ENCODE data around the gene NTPCR.

NTPCR gene

DNA sequence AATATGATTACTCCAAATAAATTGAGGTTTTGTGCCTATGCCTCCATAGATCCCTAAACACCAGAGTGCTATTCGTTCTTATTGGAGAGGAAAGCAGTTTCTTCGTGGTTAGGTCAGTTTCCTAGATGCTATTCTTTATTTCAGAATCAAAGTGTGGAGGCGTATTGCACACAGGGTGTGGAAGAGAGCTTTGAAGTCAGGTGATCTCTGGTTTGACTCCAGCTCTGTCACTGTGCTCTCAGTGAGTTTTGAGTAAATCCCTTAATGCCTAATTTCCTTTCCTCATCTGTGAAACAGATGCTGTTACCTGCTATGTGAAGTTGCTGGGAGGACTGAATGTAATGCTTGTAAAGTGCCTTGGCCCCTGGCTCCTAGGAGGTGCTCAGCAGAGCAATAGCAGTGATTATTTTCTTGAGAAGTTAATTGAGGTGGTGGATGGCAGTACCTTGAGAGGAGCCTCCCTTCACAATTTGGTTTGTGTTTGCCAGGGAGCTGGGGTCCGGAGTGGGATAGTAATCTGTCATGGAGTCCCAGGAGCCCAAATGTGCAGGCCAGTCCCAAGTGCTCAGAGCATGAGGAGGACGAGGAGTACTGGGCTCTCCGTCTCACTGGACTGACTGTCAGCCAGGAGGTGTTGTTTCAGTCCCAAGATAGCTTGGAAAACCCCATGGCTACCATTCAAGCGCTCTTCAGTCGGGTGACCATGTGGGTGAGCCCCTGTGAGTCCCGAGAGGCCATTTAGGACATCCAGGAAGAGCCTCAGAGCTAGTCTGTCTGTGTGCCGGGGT, 14.9 kb downstream of the NTPCR start:
- no peak for DNase-seq

DNA sequence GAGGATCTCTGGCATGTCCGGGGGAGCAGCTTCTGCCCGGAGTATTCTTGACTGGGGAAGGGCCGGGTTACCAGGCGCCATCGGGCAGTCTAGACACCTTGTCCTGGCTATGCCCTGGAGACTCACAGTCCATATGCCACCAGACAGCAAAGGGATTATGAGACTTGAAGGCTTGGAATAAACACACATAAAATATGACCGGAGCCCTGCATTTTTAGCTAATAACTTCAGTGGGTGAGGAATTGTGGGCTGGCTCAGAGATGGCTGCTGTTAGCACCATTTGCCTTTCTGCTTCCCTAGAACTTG, 15.5 kb downstream of the NTPCR start:
- no peak for DNase-seq

DNA sequence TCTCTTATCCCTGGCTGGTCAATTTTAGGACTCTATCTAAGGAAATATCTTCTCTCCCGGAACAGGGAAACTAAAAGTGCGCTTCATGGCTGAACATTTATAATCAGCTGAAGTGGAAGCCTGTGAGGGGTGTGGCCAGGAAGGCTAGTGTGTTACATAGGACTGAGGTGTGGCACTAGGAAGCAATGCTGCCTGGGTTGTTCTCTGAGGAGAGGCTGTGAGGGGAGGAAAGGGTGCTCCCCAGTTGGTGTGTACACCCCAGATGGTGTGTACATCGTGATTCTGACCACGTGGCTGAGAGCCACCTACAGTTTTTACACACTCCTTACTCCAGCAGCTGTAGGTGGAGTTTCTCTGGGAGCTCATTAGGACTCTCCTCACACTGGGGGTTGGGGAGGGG, 16.3 kb downstream of the NTPCR start:
- DNase-seq: no peak

DNA sequence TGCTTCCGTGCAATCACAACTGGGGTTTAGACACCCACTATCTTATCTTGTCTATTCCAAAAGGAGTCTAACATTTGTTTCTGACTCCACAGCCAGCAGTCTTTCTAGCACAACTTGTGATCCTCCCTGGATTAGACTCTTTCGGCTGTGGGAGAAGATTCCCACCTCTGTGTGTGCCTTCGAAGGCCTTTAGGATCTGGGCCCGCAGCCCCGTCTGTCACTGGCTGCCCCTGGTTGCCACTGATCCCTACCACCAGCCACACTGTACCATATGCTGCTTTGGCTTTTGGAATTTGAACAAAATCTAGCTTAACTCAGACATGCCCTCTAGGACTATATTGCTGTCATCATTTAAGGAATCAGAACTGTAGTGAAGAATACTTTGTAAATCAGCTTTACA, 18.0 kb downstream of the NTPCR start:
- DNase-seq: no peak

DNA sequence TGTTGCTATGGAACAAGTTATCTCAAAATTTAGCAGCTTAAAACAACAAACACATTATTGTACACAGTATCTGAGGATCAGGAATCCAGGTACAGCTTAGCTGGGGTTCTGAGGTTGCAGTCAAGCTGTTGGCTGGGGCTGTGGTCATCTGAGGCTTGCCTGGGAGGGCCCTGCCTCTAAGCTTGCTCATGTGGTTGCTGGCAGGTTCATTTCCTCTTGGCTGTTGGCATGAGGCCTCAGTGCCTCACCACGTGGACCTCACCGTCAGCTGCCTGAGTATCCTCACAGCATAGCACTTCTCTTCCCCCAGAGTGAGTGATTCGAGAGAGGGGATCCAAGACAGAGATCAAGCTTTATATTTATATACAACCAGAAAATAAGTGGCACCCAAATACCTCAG, 18.6 kb downstream of the NTPCR start:
- DNase-seq: no peak

DNA sequence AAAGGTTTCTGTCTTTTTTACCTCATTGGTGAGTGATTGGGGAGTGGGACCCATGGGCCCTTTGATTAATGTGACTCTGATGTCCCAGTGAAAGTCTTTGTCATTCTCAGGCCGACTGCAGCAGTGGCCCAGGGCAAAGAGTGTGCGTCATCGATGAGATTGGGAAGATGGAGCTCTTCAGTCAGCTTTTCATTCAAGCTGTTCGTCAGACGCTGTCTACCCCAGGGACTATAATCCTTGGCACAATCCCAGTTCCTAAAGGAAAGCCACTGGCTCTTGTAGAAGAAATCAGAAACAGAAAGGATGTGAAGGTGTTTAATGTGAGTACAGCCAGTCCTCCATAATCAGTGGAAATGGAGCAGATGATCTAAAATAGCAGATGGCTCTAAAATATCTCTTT, 19.4 kb downstream of the NTPCR start:
- no peak for DNase-seq

DNA sequence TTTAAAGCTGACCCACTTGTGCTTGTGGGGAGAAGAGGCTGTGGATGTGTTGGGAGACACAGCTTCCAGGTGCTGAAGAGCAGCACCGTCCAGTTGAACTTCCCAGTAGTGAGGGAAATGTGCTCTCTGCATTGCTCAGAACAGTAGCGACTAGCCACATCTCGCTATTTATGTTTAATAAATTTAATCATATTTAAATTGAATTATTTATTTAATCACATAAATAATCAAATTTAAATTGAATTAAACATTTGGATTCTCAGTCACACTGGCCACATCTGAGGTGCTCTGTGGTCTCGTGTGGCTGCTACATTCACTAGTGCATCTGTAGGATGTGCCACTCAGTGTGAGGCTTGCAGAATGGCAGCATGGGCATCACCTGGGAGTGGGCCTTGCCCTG, 20.1 kb downstream of the NTPCR start:
- no peak for DNase-seq

DNA sequence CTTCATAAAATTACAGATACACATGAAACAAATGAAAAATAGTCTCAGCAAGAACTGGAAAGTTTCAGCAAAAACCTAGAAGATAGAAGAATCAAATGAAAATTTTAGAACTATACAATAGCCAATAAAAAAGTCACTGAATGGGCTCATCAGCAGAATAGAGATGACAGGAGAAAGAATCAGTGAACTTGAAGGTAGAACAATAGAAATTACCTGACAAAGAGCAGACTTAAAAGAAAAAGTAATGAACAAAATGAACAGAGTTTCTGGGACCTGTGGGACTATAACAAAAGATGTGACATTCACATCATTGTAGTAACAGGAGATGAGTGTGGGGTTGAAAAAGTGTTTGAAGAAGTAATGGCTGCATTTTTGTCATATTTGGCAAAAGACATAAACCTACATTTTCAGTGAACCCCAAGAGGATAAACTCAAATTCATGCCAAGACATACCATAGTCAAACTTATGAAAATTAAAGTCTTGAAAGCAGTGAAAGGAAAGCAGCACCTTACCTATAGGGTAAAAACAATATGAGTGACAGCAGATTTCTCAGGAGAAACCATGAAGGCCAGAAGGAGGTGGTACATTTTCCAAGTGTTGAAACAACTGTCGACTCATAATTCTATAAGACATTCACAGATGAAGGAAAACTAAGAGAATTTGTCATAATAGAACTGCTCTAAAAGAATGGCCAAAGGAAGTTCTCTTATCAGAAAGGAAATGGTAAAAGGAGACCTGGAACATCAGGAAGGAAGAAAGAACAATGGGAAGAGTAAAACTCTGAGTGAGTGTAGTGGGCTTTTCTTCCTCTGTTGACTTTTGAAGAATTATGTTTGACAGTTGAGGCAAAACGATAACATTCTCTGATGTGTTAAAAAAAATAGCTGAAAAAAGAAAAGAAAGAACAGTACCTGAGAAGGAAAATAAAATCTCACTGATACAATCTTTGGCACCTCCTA, 23.5 kb downstream of the NTPCR start:
- DNase-seq: no peak

DNA sequence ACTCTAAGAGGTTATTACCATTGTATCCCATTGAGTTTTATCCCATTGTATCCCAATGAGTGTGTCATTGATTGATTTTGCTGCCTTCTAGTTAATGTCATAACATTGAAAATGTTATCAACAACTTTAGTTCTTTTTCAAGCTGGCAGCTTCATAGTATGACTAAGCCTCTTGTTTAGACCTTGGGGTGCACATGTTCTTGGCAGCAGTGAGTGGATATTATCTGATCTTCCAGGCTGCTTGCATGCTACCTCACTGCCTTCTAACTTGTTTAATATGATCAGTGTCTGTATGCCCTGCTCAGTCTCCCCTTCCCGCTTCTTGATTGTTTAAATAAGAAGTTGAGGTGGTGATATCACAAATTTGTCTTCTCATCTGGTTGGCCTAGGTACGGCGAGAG, 24.6 kb downstream of the NTPCR start:
- no peak for DNase-seq

DNA sequence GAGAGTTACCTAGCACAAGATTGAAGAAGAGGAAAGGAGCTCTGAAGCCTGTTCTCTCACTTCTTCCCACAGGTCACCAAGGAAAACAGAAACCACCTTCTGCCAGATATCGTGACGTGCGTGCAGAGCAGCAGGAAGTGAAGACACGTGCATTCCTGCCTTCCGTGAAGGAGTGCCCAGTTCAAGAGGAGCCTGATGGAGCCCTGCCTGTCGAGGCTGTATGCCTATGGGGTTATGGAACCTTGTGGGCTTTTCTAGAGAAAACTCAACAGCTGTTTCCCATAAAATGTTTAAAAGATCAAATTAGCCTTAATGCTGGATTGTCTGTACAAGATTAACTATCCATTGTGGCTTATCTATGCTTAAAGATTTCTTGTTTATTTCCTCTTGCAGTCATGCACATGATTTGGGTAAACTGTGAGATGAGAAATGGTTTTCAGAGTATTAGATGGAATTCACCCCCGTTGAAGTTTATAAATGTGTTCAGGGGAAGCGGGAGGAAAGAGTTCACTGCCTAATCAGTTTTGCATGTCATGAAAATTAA, 27.8 kb downstream of the NTPCR start:
- peak; percentile 30 for DNase-seq

DNA sequence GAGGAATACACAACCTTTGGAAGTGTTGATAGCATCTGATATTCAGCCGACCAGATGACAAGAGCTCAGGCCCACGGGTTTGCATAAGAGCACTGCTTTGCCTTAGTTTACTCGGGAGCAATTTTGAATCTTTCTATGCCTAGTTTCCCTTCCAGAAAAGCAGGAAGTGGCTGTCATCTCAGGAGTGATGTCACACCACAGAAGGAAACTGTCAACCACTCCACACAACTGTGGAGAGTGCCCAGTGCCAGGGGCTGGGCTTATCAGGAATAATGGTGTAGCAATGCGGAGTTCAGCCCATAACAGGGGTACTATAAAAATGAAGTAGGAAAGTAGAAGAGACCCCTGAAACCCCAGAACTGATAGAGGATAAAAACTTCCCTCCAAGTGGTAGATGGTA, 28.4 kb downstream of the NTPCR start:
- no peak for DNase-seq

DNA sequence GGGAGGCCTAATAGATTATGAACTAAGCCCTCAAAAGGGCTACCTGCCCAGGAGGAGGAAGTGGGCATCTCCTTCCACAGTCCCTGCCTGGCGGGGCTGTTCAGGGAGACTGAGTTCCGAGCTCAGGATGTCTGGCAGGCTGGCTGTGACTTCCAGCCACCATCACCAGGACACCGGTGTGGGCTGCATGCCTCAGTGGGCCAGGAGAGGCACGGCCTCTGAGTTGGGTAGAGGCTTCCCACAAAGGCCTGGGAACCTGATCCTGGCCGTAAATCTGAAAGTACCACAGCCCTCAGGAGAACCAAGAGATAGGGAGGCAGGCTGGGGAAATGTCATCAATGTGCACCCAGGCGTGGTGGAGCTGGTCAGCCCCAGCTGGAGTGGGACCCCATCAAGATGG, 29.1 kb downstream of the NTPCR start:
- no peak for DNase-seq

DNA sequence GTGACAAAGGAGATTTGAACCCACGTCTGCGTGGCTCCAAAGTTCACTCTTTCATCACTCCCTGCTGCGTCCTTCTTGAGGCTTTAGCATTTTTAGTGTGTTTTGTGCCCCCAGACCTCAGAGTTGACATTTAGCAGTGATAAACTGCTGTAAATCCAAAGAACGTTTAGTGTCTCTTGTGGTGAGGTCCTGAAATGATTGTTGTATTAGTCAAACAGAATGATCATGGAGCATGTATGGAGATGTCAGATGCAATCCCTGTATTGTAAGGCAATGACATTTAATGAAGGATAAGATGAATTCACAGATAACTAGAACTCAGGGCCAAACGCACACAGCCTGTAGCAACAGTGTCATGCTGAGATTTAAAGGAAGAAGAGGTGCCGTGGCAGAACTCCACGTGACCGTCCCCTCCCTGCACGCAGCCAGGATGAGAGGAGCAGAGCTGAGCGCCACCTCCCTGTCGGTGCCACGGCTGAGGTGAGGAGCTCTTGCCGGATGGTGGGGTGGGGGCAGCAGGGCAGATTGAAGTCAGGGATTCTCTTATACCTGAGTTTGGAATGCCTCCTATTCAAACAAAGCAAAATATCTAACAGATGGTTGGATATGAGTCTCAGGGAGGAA, 30.1 kb downstream of the NTPCR start:
- peak; percentile 58 for DNase-seq

DNA sequence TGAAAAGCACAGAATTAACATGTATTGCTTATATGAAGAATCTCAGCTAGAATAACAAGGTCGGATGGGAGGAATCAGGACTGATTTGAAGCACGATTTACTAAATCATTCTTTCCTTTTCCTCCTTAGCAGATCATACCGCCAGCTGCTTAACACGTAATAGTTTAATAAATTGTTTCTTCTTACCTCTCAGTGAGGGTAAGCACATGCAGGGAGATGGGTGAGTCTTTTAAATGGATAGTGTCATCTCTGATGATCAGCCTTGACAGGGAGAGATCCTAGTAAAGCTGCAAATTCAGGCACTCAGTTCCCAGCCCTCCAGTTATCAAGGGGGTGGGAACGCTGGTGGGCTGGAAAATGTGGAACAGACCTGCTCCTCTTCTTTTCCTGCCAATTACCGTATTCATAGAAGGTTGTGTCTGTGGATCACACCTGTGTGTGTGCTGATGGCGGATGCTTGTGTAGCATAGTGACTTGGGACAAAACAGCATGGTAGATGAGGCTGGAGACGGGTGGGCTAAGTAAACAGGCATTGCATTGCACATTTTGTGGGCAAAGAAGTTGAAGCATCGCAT, 30.7 kb downstream of the NTPCR start:
- no peak for DNase-seq

DNA sequence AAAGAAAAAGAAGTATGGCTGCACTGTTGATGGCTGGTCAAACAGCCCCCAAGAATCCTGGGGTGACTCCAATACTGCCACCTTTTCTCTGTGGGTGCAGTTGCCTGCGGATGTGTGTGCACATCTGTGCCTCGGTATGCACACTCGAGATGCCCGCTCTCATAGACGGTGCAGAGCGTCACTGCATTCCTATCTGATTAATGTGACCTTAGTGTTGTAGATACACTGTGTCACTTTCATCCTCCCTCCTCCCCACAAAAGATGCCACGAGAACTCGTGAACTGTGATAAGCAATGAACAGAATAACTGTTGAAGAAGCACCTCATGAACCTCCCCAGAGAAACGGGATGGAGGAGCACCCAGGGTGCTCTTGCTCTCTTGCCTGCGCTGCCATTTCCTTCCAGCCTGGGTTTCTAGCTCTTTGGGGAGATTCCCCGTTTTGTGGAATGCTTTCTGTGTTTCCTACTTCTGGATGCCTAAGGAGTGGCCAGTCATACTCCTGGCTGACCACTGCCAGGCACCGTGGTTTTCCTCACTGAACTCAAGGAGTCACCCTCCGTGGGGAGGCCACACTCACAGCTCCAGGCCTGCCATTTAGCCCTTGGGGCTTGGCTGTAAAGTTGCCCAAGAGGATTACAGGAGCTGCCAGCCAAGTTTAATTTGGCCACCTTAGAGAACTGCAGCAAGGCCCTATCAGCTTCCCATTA, 32.0 kb downstream of the NTPCR start:
- peak; percentile 40 for DNase-seq

DNA sequence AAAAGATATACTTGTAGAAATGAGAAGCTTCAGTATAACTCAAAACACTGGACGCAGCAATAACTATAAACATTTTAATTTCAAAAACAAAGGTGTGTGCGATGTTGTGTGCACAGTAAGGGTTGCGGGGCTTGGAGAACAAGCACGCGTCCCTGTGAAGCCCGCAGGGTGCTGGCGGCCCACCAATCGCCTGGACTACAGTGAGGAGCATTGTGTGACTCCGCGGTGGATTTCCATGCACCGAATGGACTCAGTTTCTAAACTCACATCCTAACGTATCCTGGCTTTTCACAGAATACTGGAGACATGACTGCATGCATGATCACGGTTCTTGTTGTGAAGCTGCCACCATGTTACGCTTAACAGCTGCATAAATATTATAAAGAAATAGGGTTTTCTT, 33.0 kb downstream of the NTPCR start:
- no peak for DNase-seq

DNA sequence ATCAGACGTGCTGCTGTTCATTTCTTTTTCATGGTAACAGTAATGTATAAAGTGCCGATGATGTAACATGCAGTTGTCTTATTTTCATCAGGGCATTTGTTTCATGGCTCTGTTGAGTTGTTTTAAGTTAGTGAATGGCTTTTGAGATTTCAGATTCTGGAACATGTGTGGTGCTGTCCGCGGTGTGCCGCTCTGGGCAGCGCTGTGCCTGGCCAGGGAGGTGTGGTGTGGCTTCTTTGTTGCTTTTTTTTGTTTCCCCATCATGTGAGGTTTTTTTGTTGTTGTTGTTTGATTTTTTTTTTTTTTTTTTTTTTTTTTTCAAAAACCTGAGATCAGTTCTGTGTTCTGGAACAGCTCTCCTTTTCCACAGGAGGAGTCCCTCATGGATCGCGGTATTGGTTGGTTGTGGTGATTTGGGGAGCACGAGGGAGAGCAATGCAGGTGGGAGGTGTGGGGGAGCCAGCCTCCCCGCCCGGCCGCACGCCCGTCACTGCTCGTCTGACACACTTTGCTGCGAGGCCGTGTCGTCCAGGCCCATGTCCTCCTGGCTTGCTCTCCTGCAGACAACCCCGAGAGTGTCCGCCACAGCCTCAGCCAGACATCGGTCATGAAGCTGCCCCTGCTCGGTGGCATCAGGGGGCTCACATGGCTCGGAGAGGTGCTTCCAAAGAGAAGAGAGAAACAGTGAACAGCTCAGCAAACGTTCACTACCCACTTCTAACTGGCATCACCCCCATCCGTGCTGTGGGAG, 33.6 kb downstream of the NTPCR start:
- DNase-seq: no peak

DNA sequence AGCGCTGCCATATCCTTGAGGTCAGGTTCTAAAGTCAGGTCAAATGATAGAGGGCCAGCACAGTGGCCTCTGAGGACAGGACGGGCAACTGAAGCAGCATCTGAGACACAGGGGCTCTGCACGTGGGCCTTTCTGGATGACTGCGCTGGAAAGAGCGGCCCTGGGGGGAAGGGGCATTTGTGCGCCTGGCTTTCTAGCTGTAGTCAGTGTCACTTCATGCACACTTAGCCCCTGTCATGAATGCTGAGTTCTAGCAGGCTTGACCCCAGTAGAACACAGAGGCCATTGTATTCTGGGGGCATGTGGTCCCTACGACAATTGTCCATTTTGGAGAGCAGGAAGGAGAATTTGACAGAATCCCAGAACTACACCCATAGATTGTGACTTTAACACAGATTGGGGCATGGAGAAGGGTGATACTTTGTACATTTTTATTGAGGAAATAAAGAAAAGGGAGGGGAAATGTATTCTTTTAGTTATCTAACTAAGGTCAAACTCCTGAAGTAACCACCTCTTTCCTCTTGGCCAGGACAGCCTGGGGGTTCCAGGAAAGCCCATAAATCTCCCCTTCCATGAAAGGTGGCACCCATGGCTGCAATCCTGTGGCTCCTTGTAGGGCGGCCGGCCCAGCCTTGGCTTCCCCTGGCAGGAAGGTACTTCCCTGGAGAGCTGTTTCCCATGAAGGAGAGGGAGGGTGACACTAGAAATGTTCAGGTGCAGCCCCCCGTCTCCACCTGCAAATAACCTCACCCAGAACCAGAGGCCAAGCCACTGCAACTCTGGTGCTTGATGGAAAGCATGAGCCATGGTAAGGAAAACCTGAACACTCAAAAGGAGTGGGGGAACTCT, 34.4 kb downstream of the NTPCR start:
- DNase-seq: no peak

DNA sequence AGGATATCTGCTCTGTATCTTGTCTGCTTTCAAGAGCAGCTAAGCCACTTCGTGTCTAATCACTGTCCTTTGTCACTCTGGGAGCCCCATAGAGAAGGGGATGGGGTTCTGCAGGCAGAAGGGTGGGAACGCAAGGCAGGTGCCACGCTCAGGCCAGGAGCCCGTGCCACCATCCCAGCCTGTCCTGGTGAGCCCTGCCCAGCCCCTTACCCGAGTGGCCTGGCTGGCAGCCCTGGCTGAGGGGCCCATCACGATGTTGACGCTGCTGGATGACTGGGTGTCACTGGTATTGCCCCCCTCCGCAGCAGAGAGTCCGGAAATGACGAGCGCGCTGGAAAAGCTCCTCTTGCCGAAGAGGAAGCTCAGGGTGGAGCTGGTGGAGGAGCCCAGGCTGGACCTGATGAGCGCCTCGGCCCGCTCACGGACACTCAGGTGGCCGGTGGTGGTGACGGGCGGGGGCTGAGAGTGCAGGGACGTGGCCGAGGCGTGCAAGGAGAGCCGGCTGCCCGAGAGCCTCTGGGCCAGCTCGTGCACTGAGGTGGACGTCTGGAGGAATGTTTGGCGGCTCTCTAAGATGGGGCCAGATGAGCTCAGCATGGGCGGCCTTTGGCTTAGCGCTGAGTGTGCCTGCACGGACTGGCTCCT, 35.6 kb downstream of the NTPCR start:
- DNase-seq: no peak

DNA sequence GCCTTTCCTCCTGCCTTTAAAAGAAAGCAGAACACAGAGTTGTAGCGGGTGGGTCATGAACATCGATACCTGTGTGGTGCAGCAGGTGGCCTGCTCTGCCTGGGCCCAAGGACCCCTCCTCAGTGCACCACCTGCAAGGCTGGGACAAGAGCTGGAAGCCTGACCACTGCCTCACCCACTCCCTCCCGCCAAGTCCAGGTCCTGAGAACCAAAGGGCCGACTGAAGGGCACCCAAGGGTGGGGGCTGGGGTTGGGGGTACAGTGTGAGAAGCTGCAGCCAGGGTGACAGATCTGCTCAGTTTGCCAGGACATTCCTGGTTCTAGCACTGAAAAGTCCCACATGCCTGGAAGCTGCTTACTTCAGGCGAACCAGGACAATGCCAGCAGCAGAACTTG, 36.1 kb downstream of the NTPCR start:
- no peak for DNase-seq
